Dermis microvascular lymphatic vessel endothelial cell (primary cell): ENCODE data around the gene BRICD5. TPM values are rescaled to one million over a fixed set of nuclear protein-coding genes. Genes with fewer than 3 reads are reported as not detected.

Source experiments
- DNase-seq, 2 donors: peaks; one replicate each; pipeline versions ENCODE4 v3.0.0 to v3.0.0-alpha.2; 2010; ENCODE audit warnings: low read depth in 2 of 2
- total RNA-seq: library from RNA; depleted of rRNA; stranded (reverse); fragments of >200 nt; gene quantifications from 2 replicates; pipeline ENCODE4 v1.2.1, GENCODE V29; 2014

Gene BRICD5
- total RNA-seq, 1 donor from 2014 or later: 1.7 TPM

DNA sequence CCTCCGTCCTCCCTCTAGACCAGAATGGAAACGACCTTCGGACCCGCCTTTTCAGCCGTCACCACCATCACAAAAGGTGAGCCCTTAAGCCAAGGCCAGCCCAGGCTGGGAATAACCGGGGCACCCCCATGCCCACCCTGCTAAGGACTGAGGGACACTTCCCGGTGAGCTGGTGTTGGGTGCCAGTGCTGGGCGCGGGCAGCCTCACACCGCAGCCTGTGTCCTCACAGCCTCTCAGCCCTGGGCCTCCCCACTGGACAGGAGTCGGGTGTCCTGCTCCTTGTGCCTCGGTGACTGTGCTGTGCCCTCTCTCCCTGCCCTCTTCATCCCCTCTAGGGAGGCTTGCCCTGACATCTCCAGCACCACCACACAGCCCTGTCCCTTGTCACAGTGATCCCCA is 44.8 kb downstream of the BRICD5 start:
- DNase-seq: no peak

DNA sequence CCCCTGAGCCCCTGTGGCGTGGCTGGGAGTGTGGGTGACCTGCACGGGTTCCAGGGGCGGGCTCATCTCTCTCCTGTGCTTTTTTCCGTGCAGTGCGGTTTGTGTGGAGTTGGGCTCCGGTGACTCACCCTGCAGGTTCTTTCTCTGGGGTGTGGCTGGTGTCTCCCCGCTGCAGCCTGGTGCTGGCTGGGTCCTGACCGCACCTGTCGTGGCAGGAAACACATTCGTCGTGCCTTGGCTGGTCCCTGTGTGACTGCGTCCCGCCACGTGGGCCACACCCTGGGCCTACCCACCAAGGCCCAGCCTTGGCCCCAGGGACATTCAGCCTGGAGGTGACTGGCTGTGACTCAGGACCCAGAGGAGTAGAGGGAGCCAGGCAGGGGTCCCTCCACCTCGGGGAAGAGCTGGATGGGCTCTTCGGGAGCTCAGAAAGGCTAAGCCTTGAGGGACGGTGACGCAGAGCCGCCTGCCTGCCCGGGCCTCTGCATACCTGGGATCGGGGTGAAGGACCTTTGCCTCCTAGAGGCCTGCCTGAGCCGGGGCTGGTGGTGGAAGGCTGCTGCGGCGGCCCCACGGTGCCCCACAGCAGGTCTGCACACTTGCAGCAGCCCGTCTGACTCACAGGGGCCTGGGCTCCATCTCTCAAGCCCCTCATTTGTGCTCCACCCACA is 47.3 kb downstream of the BRICD5 start:
- no peak for DNase-seq

DNA sequence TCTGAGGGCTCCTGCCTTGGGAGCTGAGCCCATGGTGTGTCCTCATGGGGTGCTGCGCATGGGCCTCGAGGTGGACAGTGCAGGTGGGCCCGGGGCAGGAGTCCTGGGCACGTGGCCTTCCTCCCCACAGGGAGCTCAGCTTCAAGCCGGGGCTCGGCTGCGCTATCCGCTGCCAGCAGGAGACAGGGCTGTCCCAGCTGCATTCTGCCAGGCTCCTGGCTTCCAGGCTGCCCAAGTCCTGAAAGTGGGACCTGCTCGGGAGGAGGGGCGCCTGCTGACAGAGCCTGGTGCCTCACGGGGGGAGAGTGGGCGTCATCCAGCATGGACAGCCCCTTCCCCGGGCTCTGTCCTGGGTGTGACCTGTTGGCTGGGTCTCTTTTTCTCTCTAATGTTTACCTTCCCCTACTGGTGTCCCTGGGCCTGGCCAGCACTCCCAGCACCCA is 48.0 kb downstream of the BRICD5 start:
- no peak for DNase-seq

DNA sequence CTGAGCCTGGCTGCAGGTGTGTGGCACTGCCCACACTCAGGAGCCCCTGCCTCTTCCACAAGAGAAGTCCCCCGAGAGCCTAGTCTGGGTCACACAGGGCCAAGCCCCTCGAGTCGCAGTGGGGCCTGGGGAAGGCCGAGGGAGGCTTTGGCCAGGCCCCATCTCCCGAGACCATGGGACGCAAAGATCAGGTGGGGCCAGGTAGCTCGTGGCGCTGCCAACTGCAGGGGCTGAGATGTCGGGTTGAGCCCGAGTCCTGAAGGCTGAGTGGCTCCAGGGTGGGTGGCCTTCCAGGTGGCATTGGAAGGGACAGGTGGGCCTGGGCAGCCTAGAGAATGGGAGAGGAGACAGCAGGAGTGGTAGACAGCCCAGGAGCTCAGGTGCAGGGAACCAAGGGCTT is 48.8 kb downstream of the BRICD5 start:
- DNase-seq: no peak

DNA sequence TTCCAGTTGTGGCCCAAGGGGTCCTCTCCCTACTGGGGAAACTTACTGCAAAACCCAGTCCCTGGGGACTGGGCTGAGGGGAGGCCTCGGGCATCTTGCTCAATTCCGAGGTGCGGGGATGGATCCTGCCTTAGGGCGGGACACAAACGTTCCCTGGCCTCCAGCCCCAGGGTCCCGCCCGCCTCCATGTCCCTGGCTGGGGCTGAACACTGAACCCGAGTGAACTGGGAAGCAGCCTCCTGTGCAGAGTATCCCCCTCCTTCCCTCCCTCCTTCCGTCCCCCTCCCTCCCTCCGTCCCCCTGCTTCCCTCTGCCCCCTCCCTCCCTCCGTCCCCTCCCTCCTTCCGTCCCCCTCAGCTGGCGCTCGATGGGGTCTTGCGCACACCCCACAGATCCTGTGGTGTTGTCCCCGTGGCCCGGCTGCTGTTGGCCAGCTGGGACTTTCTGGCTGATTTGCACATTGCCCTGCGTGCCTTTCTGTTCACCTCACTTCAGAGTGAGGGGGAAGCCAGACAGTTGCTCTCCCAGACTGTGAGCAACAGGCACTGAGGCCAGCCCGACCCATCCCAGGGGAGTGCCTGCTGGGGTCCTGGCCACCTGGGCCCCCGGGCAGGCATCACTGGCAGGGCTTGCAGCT is 49.6 kb downstream of the BRICD5 start:
- DNase-seq: no peak

Other genes starting within 250 kb of the BRICD5 start
- 2,692 and 2,867 TPM in 2 replicates for gene RPS2, start 246.0 kb downstream of the BRICD5 start, total RNA-seq
- gene RNF151, start 244.0 kb downstream of the BRICD5 start, total RNA-seq: not detected in 2 replicates
- gene TBL3, start 238.8 kb downstream of the BRICD5 start, total RNA-seq: 31.7 and 41.5 TPM in 2 replicates
- 0.13 TPM in 1 of 2 replicates, not detected in the other for gene NOXO1, start 229.4 kb downstream of the BRICD5 start, total RNA-seq
- gene GFER, start 226.7 kb downstream of the BRICD5 start, total RNA-seq: 9.7 and 10.3 TPM in 2 replicates
- gene SYNGR3, start 220.9 kb downstream of the BRICD5 start, total RNA-seq: 1.3 and 1.5 TPM in 2 replicates
- 9.2 and 12.9 TPM in 2 replicates for gene ZNF598, start 201.0 kb downstream of the BRICD5 start, total RNA-seq
- 0.25 and 1.3 TPM in 2 replicates for gene NPW, start 191.1 kb downstream of the BRICD5 start, total RNA-seq
- gene NHERF2, start 184.0 kb downstream of the BRICD5 start, total RNA-seq: 48.5 and 64.6 TPM in 2 replicates
- gene NTHL1, start 163.0 kb downstream of the BRICD5 start, total RNA-seq: 22.4 and 39.3 TPM in 2 replicates
- 23.6 and 36.4 TPM in 2 replicates for gene TSC2, start 162.9 kb downstream of the BRICD5 start, total RNA-seq
- 20.8 and 35.7 TPM in 2 replicates for gene PKD1, start 75.0 kb downstream of the BRICD5 start, total RNA-seq
- gene RAB26, start 62.2 kb downstream of the BRICD5 start, total RNA-seq: 0.51 and 0.77 TPM in 2 replicates
- gene TRAF7, start 55.1 kb downstream of the BRICD5 start, total RNA-seq: 64.6 and 88.1 TPM in 2 replicates
- under 0.01 and 0.13 TPM in 2 replicates for gene CASKIN1, start 14.3 kb downstream of the BRICD5 start, total RNA-seq
- gene MLST8, start 5.4 kb downstream of the BRICD5 start, total RNA-seq: 15.3 and 26.9 TPM in 2 replicates
- gene PGP, start 4.0 kb upstream of the BRICD5 start, total RNA-seq: 11.8 and 12.5 TPM in 2 replicates
- gene E4F1, start 12.7 kb upstream of the BRICD5 start, total RNA-seq: 22.2 and 26.3 TPM in 2 replicates
- 0.25 and 0.26 TPM in 2 replicates for gene DNASE1L2, start 25.6 kb upstream of the BRICD5 start, total RNA-seq
- gene ECI1, start 40.7 kb upstream of the BRICD5 start, total RNA-seq: 31.8 and 36.2 TPM in 2 replicates
- 37.2 and 60.6 TPM in 2 replicates for gene RNPS1, start 57.3 kb upstream of the BRICD5 start, total RNA-seq
- 21.4 and 30.3 TPM in 2 replicates for gene ABCA3, start 129.9 kb upstream of the BRICD5 start, total RNA-seq
- gene CCNF, start 218.6 kb upstream of the BRICD5 start, total RNA-seq: 16.4 and 26.7 TPM in 2 replicates
- 3.7 and 3.8 TPM in 2 replicates for gene TEDC2, start 249.2 kb upstream of the BRICD5 start, total RNA-seq